K562 treated with DMSO at 1 percent for 48 hours (cell line): ENCODE data around the gene MEMO1. TPM values are rescaled to one million over a fixed set of nuclear protein-coding genes. Genes with fewer than 3 reads are reported as not detected.

ENCODE experiments used
- total RNA-seq: library from RNA; unstranded; fragments of 300-600 nt; gene quantifications from 2 replicates; pipeline ENCODE4 v1.2.3, GENCODE V29; 2022; ENCODE audit warnings: low replicate concordance; ENCODE audit errors: extremely low read depth

Gene MEMO1
- not detected in 2 replicates for total RNA-seq

GRCh38 chr2:32010670-32011484, at the start of gene MEMO1:
Gene MEMO1, minus strand, starts transcription at chr2:32011008. Its CDS starts 761 bp downstream, at chr2:32010247.

GRCh38 chr2:32039447-32040219, 28.8 kb upstream of the MEMO1 start, which contains the start of gene DPY30:
Gene DPY30, minus strand, starts transcription at chr2:32039805. Its CDS starts 349 bp downstream, at chr2:32039456.

Other genes with a start within 250 kb of the MEMO1 start
- gene DPY30, start 28.8 kb upstream of the MEMO1 start, total RNA-seq: not detected in 2 replicates
- gene SPAST, start 52.5 kb upstream of the MEMO1 start, total RNA-seq: not detected in 2 replicates
- gene SLC30A6, start 154.9 kb upstream of the MEMO1 start, total RNA-seq: not detected in 2 replicates